Body of pancreas (tissue), 4 donors: ENCODE measurements around the gene NECTIN1. TPM values are rescaled to one million over a fixed set of nuclear protein-coding genes. Genes with fewer than 3 reads are reported as not detected.
A peak's percentile ranks its signal among the peaks of the same experiment; 100 is the strongest.

Experiments used
- ATAC-seq: fragments of 150-250 bp; one replicate; pipeline ENCODE4 v1.9.1; 2016
- DNase-seq, 4 donors: peaks; one replicate each; pipeline ENCODE4 v3.0.0-alpha.2; 2019
- H3K27ac ChIP-seq, 4 donors: fragments of 200-600 bp; sonication (generic); 1 replicate in 3 of 4; 2 replicates in 1 of 4; pipeline versions ENCODE4 v1.5.1 to v1.6.1; 2016 to 2019; ENCODE audit warnings: mild to moderate bottlenecking in 1 of 4, mixed read lengths in 1 of 4, moderate library complexity in 1 of 4
- H3K27me3 ChIP-seq, 2 donors: fragments of 200-600 bp; sonication (generic); one replicate each; pipeline ENCODE4 v1.6.0; 2016; ENCODE audit warnings: mild to moderate bottlenecking in 1 of 2
- H3K36me3 ChIP-seq, 2 donors: fragments of 200-600 bp; sonication (generic); replicated peaks in 1 of 2; 2 replicates each; pipeline ENCODE4 v1.5.1; 2016; ENCODE audit warnings: low read depth in 2 of 2; ENCODE audit not compliant: insufficient read depth in 1 of 2
- H3K4me1 ChIP-seq: fragments of 200-600 bp; sonication (generic); one replicate; pipeline ENCODE4 v1.6.0; 2016
- H3K4me3 ChIP-seq, 2 donors: fragments of 200-600 bp; sonication (generic); 1 replicate in 1 of 2; 2 replicates in 1 of 2; pipeline ENCODE4 v1.5.1; 2016 to 2019
- H3K9me3 ChIP-seq, 3 donors: fragments of 200-600 bp; sonication (generic); 1 replicate in 2 of 3; 2 replicates in 1 of 3; pipeline ENCODE4 v1.5.1; 2016
- CTCF ChIP-seq, 7 experiments: fragments of 450-650 bp in 4 of 7; fragments of 200-600 bp in 3 of 7; sonication (generic) in 3 of 7; IDR thresholded peaks; one replicate each; pipeline ENCODE4 v1.5.1; 2016 to 2019; ENCODE audit warnings: antibody characterized with exemption in 7 of 7
- POLR2A ChIP-seq, 3 donors: fragments of 450-650 bp; IDR thresholded peaks; one replicate each; pipeline ENCODE4 v1.6.1; 2016; ENCODE audit warnings: antibody characterized with exemption in 3 of 3, mild to moderate bottlenecking in 2 of 3
- WGBS, 2 donors: methylation state at CpG; one replicate each; pipeline ENCODE4 v1.1.5; 2017; 5-methylcytosine and 5-hydroxymethylcytosine counted together
- intact Hi-C: fragments of 100-400 bp; cut with DNase I; formaldehyde crosslinking; loops from one replicate; pipeline ENCODE4 v1.15.1; 2023
- total RNA-seq, 2 donors: library from RNA; depleted of rRNA; stranded (reverse); fragments of >200 nt; gene quantifications; one replicate each; pipeline ENCODE4 v1.1.0, GENCODE V29; 2016

The NECTIN1 gene
- total RNA-seq, 2 donors from 2014 or later = 7.3 to 31.6 TPM

- Histone ChIP-seq H3K27ac (no peak overlapping the region), H3K27me3 (no peaks in the 10 kb centered on the region), H3K9me3 (no peaks in the 10 kb centered on the region), H3K36me3 (no peaks in the 10 kb centered on the region), H3K4me3 (no peak overlapping the region), H3K4me1 (no peaks in the 10 kb centered on the region)
- ATAC-seq (no peak), DNase-seq (no peak)
- TF ChIP-seq CTCF (IDR thresholded peaks at IDR 0.05) (no peak), POLR2A (IDR thresholded peaks at IDR 0.05) (no peak)
- 42 to 50% methylated on average over 6 of the region's 6 CpGs for WGBS, 2 donors
- intact Hi-C loops = no loop called here
These were observed 120.8 kb downstream of the NECTIN1 start for GRCh38 chr11:119608201-119608600.

GRCh38 chr11:119607726-119608125, 121.3 kb downstream of the NECTIN1 start:
- 12 to 26% methylated on average over 5 of the region's 5 CpGs for WGBS, 2 donors
- DNase-seq (peak in 1 of 4 donors; percentile 19), ATAC-seq (peak; percentile 35)
- no peaks in the 10 kb centered on the region for H3K36me3 ChIP-seq
- intact Hi-C loops = no loop called here
- no peak for TF ChIP-seq CTCF (IDR thresholded peaks at IDR 0.05)
- no peak for TF ChIP-seq POLR2A (IDR thresholded peaks at IDR 0.05)
- no peak overlapping the region for H3K27ac ChIP-seq
- no peaks in the 10 kb centered on the region for H3K27me3 ChIP-seq
- H3K9me3 ChIP-seq = no peaks in the 10 kb centered on the region
- no peak overlapping the region for H3K4me3 ChIP-seq
- no peaks in the 10 kb centered on the region for H3K4me1 ChIP-seq

GRCh38 chr11:119605137-119605665, 123.8 kb downstream of the NECTIN1 start:
- Histone ChIP-seq H3K36me3 (no peaks in the 10 kb centered on the region), H3K27ac (no peak overlapping the region), H3K9me3 (no peaks in the 10 kb centered on the region), H3K4me1 (no peaks in the 10 kb centered on the region), H3K4me3 (no peak overlapping the region), H3K27me3 (no peaks in the 10 kb centered on the region)
- 72 to 74% methylated on average over 15 to 17 of the region's 17 CpGs for WGBS, 2 donors
- ATAC-seq (no peak), DNase-seq (no peak)
- intact Hi-C loops = no loop called here
- TF ChIP-seq POLR2A (IDR thresholded peaks at IDR 0.05) (no peak), CTCF (IDR thresholded peaks at IDR 0.05) (no peak)

- Histone ChIP-seq H3K4me3 (no peak overlapping the region), H3K27ac (no peak overlapping the region), H3K4me1 (no peaks in the 10 kb centered on the region), H3K9me3 (no peaks in the 10 kb centered on the region), H3K36me3 (no peaks in the 10 kb centered on the region), H3K27me3 (no peaks in the 10 kb centered on the region)
- no peak for TF ChIP-seq CTCF (IDR thresholded peaks at IDR 0.05)
- no peak for TF ChIP-seq POLR2A (IDR thresholded peaks at IDR 0.05)
- ATAC-seq (no peak), DNase-seq (no peak)
- WGBS, 2 donors = 70 to 73% methylated on average over 4 to 28 of the region's 28 CpGs
- intact Hi-C loops = no loop called here
These were observed 126.1 kb downstream of the NECTIN1 start for GRCh38 chr11:119602745-119603373.
